ENCODE results near the gene CKAP2L.
"Not testable (repeated sequence)": the region's sequence is repeated elsewhere in the genome, so short reads cannot be mapped to it uniquely, and the experiment has no call there.

Gene CKAP2L

DNA sequence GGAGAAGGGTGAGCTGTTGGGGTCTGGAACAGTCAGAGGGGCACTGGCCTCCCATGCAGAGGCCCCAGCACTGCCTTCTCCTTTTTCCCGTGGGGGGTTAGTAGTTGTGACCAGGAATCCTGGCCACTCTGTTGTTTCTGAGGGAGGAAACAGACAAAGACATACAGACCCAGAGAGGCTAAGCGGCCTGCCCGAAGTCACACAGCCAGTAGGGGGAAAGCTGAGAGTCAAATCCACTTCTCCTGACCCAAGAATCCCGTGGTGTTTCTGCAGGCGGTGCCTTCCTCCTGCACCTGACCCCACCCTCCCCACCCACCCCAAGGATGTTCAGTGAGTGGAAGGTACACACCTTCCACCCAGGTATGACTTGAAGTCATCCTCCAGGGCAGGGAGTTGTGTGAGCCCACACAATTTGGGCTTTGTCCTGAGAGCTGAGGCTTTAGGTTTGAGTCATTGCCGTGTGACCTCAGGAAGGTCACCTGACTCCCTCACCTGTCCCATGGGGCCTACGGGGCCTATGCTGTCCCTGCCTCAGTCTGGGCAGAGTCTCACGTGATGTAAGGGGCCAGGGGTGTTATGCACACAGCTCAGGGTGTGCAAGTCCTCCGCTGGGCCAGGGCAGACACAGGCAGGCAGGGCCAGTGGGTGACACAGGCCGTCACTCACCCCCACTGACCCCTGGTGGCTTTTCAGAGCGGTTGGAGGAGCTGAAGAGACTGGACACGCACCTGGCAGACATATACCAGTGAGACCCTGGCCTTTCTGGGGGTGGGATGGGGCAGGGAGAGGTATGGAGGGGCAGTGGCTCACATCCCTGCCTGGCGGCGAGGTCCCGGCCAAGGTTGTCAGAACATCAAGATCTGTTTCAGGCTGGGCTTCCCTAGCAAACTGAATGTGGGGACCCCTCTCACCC, 38.6 kb downstream of the CKAP2L start:
- no peak for DNase-seq

DNA sequence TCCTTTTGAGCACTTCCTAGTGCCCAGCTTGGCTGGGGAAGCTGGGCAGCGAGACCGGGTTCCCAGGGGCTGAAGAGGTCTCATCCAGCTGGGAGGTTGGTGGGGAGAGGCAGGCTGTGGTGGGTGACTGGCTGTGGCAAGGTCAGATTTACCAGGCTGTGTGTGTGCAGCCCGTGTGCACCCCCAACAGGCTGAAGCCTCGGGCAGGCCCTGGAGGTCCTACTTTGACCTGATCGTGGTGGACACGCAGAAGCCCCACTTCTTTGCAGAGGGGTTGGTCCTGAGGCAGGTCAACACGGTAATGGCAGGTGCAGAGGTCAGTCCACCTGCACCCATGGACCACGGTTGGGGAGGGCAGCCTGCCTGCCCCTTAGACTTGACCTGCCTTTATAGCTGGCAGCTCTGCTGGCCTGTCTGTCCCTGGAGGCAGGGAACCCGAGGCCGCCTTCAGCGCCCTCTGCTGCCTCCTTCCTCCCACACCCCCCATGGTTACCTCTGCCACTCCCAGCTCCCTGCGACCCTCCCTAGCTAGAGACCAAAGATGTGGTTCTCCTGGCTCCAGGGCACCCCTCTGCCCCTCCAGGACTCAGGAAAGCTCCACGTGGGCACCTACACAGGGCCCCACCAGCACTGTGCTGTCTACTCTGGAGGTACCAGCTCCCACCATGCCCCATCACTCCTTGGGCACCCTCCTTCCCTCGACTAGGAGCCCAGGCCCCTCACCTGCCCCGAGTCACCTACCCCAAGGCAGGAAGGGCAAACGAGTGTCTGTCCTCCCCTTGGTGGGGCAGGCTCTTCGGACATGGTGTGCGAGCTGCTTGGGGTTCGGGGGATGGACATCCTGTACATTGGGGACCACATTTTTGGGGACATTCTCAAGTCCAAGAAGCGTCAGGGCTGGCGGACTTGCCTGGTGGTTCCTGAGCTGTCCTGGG, 39.6 kb downstream of the CKAP2L start:
- no peak for DNase-seq

DNA sequence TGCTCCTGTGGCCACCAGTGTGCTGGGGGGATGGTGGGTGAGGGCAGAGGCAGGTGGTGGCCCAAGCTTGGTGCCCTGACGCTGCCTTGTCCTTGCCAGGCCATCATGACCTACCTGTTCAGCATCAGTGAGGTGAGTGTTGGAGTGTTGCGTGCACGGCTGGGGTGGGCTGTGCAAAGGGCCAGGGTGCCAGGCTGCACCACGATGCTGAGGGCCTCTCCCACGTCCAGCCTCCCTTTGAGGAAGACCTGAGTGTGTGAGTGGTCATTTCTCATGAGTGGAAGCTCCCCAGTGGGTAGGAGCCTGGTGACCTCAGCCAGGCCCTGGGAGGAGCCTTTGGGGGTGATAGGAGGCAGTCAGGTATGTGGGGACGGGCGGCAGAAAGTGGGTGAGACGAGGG, 40.4 kb downstream of the CKAP2L start:
- no peak for DNase-seq

DNA sequence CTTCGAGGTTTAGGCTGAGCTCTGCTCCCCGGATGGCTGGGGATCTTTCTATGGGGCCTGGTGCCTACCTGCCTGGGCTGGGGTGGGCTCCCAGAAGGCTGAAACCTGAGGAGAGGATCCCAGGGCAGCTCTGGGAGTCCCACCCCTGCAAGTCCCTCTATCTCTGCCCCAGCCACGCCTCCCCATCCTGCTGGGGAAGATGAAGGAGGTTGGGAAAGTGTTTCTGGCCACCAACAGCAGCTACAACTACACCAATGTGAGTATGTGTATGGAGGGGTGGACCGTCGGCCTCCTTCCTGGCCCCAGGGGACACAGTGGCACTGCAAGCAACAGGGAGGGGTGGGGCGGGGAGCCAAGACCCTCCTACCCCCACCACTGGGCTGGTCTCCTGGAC, 40.9 kb downstream of the CKAP2L start:
- no peak for DNase-seq

DNA sequence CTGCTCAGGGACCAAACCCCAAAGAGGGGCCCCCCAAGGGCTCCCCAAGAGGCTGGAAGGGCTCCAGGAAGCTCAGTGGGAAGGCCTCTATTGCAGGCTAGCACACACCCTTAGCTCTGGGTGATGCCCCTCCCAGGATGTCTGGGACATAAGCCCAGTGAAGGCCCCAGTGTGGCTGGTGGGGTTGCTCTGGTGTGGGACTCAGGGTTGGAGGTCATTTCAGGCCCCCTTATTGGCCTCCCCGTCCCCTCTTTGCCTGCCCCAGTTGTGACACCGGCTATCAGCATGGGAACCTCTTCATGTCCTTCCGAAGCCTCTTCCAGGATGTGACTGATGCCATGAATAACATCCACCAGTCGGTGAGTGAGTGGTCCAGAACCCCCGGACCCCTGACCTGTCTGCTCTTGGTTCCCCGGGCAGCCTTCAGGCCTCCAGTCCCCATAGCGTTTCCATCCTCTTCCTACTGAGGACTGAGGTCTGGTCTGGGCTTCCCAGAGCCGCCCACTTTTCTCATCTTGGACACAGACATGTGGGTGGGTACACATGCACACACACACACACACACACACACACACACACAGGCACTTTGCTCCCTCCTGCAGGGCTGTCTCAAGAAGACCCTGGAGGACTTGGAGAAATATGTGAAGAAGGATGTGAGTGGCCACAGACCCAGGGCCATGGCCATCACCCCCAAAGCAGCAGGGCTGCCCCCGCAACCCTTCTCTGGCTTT, 41.4 kb downstream of the CKAP2L start:
- no peak for DNase-seq

DNA sequence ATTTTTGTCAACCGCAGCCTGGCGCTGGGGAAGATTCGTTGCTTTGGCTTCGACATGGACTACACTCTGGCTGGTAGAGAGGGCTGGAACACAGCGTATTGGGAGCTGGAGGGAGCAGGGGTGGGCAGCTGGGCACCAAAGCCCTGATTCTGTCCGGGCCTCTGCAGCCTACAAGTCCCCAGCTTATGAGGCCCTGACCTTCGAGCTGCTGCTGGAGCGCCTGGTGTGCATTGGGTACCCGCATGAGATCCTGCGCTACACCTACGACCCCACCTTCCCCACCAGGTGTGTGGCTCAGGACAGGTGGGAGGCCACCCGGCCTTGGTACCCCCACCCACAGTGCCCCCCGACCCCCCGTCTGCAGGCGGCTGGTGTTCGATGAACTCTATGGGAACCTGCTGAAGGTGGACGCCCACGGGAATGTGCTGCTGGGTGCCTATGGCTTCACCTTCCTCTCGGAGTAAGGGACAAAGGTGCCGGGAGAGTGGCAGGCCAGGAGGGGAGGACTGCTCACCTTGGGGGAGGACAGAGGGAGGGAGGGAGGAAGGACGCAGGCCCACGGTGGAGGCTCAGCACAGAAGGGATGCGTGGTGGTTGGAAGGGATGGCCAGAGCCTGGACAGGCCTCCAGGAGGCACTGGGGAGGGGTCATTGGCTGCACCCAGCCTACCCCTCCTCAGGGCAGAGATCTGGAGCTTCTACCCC, 42.4 kb downstream of the CKAP2L start:
- DNase-seq, result no peak

DNA sequence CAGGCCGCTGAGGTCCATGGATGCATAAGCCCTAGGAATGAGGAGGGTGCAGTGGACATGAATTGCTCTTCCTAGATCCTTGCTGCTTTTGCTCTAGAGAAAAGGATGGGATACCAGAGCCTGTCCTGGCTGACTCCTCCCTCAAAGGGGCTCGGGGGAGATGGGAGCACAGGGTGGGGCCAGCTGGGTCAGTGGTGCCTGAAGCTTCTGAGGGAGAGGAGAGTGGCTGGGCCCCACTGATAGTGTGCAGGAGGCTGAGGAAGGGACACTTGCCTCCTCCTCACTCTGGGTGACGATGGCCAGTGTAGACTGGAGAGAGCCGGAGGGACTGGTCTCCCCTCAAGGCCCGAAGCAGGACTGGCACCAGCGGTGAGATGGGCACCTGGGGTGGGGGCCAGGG, 43.6 kb downstream of the CKAP2L start, which contains the start of gene NT5DC4:
TSS of gene NT5DC4 (plus strand) at position 236 of the 400 bp plus-strand sequence. CDS start at position 296, 60 bp downstream.
- no peak for DNase-seq

DNA sequence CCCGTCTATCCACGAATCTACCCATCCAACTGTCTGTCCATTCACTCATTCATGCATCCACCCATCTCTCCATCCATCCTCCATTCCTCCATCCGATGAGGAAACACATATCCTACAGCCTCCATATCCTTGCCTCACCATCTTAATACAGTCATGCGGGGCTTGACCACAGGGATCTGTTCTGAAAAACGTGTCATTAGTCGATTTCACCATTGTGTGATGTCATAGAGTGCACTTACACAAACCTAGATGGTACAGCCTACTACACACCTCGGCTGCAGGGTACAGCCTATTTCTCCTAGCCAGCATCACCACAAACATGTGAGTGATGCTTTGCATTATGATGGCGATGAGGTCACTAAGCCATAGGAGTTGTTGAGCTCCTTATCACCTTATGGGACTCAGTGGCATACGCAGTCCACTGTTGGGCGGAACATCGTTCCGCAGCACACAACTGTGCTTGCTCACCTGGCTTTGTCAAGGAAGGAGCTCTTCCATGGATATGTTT, 45.5 kb downstream of the CKAP2L start:
- no peak for DNase-seq

DNA sequence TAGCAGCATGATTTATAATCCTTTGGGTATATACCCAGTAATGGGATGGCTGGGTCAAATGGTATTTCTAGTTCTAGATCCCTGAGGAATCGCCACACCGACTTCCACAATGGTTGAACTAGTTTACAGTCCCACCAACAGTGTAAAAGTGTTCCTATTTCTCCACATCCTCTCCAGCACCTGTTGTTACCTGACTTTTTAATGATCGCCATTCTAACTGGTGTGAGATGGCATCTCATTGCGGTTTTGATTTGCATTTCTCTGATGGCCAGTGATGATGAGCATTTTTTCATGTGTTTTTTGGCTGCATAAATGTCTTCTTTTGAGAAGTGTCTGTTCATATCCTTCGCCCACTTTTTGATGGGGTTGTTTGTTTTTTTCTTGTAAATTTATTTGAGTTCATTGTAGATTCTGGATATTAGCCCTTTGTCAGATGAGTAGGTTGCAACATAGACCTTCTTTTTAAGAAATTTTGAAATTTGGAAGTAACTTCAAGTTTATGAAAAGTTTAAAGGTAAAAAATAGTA, 47.5 kb downstream of the CKAP2L start:
- not testable (repeated sequence) for DNase-seq

DNA sequence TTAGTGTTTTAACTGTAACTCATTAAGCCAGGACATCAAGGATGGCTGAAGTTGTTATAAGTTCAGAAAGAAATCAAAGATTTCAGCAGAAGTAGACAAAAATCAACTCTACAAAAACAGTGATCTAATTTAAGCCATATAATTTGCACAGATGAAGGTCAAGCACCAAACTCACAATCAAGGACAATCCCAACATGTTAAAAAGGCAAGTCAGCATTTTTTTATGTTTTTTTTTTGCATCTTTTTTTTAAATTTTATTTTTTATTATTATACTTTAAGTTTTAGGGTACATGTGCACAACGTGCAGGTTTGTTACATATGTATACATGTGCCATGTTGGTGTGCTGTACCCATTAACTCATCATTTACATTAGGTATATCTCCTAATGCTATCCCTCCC, 48.3 kb downstream of the CKAP2L start:
- DNase-seq, result not testable (repeated sequence)

DNA sequence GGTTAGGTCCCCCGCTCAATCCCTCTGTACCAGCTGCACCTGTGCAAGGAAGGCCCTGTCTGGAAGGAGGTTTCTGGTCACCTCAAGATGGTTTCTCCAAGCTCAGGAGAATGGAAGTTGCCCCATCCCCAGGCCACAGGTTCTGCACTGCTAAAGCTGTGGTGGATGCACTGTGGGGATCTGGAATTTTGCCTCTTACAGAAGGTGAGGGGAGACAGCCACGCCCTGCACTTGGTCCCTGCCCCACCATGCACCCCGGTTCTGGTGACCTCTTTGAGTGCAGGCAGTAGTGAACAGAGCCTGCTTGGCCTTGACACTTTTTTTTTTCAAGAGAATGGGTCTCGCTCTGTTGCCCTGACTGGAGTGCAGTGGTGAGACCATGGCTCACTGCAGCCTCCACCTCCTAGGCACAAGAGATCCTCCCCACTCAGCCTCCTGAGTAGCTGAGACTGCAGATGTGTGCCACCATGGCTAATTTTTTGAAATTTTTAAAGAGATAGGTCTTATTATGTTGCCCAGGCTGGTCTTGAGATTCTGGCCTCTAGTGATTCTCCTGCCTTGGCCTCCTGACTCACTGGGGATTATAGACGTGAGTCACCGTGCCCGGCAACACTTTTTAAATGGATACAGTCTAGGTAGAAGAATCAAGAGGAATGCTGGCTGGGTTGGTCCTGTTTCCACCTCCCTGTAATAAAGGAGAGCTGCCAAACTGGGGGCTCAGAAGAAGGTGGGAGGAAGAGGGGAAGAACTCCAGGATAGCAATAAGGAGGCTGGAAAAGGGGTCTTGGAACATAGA, 49.4 kb downstream of the CKAP2L start:
- DNase-seq, result no peak

DNA sequence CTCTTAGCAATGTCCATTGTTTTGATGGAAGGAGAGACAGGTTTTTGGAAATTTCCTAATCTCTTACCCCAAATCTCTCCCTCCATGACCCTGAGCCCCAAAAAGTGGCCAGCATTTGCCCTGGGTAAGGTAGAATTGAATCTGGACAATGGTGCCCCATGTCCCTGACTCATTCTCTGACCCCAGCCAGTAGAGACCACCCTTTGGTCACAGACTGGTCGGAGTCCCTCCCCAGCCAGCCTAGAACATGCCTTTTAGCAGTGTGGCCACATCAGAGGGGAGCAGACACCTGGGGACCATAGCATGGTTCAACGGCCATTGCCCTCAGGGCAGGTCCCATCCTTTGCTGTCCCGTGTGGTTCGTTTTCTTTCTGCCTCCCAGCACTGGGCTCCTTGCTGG, 50.1 kb downstream of the CKAP2L start:
- DNase-seq, result no peak

DNA sequence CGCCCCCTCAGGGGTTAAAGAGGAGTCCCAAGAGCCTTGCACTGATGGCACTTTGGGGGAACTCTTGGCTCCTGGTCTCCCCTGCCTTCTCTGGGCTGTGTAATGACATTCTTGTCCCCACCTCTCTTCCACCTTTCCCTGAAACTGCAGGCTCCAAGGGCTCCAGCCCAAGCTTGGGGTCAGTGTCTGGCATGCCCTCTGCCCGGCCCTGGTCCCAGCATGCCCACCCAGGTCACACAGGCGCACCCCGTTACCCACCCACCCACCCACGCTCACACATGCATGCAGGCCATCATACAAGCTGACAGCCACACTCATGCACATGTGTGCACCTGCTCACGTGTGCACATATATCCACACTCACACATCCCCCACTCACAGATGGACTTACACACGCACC, 50.5 kb downstream of the CKAP2L start:
- no peak for DNase-seq

DNA sequence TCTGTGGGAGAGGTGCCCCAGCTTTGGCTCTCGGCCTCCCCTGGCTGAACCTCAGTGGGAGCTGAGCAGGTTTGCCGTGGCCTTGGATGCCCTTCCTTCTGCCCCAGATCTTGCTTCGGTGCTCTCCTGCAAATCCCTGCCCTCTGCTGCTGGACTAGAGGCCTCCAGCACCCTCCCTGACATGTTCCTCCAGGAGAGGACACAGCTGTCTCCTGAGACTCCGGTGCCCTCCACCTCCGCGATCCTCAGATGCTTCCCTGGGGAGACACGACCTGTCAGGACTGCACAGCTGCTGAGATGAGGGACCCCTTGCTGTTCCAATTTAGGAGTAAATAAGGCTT, 50.9 kb downstream of the CKAP2L start:
- no peak for DNase-seq

DNA sequence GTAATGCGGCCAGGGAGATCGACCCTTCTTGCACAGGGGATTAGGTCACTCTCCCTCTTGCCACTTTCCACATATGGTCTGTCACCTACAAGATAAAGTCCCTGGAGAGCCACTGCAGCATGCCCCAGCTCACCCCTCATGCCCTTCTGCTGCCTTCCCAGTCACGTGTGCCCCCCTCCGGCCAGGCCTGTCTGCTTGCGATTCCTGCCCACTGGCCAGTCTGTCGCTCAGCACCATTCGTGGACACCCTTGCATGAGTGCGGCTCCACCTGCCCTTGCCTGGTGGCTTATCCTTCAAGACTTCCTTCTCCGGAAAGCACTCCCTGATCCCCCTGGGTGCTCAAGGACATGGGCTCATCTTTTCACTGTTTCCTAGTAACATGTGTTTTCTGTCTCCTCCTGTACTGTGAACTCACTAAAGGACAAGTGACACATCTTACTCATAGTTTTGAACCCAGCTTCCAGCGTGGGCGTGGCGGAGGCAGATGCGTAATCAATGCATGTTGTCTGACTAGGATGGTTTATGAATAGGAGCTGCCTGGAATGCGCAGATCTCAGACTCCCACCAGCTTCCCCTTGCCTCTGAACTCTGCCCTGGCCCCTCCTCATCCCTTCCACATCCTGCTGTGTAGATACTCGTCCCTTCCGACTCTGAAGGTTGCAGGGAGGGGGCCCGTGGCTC, 51.4 kb downstream of the CKAP2L start:
- DNase-seq, result no peak

DNA sequence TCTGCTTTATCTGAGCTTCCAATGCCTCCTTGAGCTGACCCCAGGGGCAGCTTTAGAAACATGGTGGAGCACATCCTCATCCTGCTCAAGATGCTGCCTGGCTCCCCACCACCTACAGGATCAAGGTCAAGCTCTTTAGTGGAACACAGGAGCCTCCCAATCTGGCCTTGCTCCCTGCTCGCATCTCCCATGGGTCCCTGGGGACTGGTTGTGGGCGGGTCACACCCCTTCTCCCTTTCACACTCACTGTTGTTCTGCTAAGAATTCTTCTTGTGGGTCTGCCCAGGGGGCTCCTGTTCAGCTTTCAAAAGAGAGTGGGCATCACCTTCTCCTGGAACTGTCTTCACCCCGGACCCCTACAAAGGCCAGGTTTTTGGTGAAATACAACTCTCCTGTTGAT, 51.9 kb downstream of the CKAP2L start:
- DNase-seq, result no peak

DNA sequence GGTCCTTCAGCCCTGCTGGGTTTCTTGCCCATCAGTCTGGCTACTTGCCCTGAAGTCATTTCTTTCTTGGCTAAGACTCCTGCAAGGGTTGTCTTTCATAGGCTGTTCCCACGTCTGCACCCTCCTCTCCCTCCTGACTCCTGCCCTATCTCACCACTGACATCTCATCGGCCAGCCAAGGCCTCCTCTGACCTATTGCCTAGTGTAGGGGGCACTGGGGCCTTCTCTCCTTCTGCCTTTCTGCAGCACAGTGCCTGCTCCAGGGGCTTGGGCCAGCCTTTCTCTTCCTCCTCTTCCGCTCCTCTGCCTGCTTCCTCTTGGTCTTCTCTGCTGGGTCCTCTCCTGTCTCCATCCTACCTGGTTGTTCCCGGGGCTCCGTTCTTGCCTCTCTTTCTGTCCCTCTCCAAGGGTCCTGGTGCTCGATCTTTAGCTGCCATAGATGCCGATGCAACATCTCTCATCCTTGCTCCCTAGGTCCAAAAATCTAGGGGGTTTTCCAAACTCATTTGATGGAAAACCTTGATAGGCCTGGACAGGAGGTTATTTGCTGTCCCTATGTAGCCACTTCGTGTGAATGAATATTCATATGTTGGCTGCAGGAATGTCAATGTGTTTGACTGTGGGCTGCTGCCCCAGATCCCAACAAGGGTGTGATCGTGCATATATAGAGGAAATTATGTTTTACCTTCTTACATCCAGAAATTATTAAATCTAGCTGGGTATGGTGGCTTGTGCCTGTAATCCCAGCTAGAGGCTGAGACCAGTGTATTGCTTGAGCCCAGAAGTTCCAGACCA, 53.3 kb downstream of the CKAP2L start:
- no peak for DNase-seq

DNA sequence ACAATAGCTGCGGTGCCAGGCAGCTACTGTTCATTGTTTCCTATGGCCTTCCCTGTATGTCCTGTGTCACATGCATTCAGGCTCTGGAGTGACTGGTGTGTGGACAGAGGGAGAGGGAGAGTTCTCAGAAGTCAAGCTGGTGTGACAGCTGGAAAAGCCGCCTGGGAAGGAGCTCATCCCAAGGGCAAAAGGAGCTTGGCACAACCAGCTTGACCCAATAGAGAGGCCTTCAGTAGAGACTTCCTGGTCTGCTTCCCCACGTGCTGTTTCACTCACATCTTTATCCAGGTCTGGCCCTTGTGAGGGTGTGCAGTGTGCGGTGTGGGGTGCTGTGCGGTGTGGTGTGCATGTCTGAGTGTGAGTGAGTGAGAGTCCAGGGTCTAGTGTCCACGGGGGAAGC, 54.7 kb downstream of the CKAP2L start:
- DNase-seq, result no peak

DNA sequence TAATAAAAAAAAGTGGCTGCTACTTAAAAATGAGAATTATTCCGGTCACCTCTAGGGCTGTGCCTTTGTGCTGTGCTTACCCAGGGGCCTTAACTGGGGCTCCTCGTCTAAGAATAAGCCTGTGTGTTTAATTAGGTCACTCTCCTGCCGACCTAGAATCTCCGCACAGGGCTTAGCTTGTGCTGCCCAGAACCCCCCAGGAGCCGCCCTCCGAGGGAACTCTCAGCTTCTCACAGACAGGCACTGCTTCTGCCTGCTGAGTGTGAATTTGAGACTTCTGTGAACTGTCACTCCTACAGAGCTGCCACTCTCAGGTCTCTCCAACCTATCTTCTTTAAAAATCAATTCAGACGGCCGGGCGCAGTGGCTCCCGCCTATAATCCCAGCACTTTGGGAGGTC, 55.4 kb downstream of the CKAP2L start:
- no peak for DNase-seq

DNA sequence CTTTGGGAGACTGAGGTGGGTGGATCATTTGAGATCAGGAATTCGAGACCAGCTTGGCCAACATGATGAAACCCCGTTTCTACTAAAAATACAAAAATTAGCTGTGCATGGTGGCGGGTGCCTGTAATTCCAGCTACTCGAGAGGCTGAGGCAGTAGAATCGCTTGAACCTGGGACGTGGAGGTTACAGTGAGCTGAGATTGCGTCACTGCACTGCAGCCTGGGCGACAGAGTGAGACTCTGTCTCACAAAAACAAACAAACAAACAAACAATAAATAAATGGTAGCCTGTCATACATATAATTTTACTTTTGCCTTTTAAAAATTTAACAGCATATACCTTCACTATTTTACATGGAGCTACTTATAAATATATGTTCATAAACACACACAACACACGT, 57.5 kb downstream of the CKAP2L start:
- DNase-seq, result not testable (repeated sequence)

All from NCI-H2081 (cell line).